ENCODE data around the gene SPNS2. TPM values are rescaled to one million over a fixed set of nuclear protein-coding genes. Genes with fewer than 3 reads are reported as not detected.

Gene SPNS2
- total RNA-seq, 2 experiments from 2014 or later, result 0.33 to 0.53 TPM

DNA sequence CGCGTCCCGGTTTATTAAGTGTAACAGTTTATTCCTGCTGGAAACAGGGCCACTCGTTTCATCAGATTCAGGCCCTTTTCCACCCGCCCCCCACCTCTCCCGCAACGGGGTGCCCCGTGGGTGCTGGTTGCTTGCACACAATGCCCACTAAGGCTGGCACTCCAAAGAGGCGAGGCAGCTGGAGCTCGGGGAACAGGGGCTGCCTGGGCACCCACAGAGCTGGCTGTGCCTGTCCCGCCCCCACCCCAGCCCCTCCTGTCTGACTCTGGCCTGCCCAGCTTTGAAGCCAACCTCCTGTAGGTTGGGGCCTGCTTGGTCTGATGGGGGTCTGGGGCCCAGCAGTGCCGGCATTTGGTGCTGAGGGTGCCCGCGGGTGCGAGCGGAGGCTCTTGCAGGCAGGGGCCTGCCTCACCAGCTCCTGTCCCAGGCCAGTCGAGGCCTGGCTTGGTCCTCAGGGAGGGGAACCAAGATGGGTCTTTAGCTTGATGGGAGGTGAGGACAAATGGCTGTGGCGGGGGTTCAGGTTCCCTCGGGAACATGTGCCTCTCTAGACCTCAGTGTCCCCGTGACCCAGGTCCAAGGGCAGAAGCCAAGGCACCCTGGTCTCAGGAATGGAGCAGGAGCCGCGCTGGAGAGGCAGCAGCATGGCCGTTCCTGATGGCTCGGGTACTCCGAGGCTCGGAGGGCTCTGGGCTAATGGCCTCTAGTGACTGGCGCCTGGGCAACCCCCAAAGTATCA, 36.4 kb downstream of the SPNS2 start:
- Histone ChIP-seq H3K9me3 (ENCODE audit: control insufficient read depth in 1 of 2, insufficient read depth in 1 of 2, low read length in 2 of 2) (no peaks in the 10 kb centered on the region), H3K27ac (ENCODE audit: low read depth in 1 of 2, low read length in 2 of 2) (no peak overlapping the region), H3K4me3 (ENCODE audit: low read length) (no peak overlapping the region), H3K4me1 (ENCODE audit: insufficient read depth, low read length) (peaks cover 7% of the 10 kb centered on the region), H3K27me3 (ENCODE audit: control insufficient read depth in 1 of 2, insufficient read depth in 2 of 2, low read length in 2 of 2) (no peaks in the 10 kb centered on the region), H3K36me3 (ENCODE audit: insufficient read depth, low read length) (peaks cover 15% of the 10 kb centered on the region)
- CTCF ChIA-PET, result no interaction called here
- H3K36me3 Mint-ChIP-seq (ENCODE audit: low read depth), result peaks cover 11% of the 10 kb centered on the region
- intact Hi-C loops (cut with DNase I, micrococcal nuclease), result no loop called here
- no peak overlapping the region for H3K27ac Mint-ChIP-seq
- no peaks in the 10 kb centered on the region for H3K9me3 Mint-ChIP-seq
- H3K4me3 Mint-ChIP-seq, result no peak overlapping the region
- ATAC-seq (ENCODE audit: poor library complexity) (no peak), DNase-seq (no peak)
- TF ChIP-seq, protein P1, sequence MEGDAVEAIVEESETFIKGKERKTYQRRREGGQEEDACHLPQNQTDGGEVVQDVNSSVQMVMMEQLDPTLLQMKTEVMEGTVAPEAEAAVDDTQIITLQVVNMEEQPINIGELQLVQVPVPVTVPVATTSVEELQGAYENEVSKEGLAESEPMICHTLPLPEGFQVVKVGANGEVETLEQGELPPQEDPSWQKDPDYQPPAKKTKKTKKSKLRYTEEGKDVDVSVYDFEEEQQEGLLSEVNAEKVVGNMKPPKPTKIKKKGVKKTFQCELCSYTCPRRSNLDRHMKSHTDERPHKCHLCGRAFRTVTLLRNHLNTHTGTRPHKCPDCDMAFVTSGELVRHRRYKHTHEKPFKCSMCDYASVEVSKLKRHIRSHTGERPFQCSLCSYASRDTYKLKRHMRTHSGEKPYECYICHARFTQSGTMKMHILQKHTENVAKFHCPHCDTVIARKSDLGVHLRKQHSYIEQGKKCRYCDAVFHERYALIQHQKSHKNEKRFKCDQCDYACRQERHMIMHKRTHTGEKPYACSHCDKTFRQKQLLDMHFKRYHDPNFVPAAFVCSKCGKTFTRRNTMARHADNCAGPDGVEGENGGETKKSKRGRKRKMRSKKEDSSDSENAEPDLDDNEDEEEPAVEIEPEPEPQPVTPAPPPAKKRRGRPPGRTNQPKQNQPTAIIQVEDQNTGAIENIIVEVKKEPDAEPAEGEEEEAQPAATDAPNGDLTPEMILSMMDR (IDR thresholded peaks at IDR 0.05), result no peak
- POLR2A ChIA-PET, result no interaction called here
- H3K4me1 Mint-ChIP-seq (ENCODE audit: low read depth), result peaks cover 5% of the 10 kb centered on the region
- H3K27me3 Mint-ChIP-seq, result peaks cover 6% of the 10 kb centered on the region

DNA sequence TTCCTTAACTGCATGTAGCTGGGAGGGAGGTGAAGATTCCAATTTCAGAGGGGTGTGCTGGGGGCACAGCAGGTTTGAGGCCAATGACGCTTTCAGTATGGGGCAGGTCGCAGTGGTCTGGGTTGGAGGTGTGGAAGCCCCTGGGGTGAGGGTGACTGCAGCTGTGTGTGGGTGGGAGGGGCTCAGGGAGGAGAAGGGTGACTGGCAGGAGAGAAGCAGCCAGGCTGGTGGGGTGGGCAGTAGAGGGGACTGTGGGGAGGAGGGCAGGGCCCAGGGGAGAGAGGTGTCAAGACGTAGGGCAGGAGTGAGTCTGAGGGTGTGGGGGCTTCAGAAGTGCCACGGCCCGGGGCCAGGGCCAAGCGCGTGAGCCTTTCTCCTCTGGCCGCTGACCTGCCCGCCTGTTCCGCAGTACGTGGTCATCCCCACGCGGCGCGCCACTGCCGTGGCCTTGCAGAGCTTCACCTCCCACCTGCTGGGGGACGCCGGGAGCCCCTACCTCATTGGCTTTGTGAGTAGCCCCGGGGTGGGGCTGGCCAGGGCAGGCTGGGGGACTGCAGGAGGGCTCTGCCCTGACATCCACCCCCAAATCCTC, 37.1 kb downstream of the SPNS2 start:
- Mint-ChIP-seq H3K27me3 (peaks cover 6% of the 10 kb centered on the region), H3K4me3 (no peak overlapping the region)
- CTCF ChIA-PET, result no interaction called here

DNA sequence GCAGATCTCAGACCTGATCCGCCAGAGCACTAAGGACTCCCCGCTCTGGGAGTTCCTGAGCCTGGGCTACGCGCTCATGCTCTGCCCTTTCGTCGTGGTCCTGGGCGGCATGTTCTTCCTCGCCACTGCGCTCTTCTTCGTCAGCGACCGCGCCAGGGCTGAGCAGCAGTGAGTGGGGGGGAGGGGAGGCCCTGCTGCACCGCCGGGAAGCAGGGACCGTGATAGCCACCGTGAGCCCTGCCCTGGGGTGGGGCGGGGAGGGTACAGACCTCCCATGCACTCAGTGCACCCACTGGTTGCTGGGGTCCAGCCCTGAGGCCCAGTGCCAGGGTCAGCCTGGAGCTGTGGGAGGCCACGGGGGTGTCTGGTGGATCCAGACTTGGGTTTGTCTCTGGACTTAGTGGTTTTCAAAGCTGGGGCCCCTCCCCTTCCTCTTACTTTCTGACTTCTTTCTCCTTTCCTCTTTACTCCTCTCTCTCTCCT, 37.6 kb downstream of the SPNS2 start:
- CTCF ChIA-PET, result no interaction called here
- POLR2A ChIA-PET, result no interaction called here

More for the DNA sequence above, 37.1 kb downstream of the SPNS2 start:
- Mint-ChIP-seq H3K36me3 (ENCODE audit: low read depth) (peaks cover 16% of the 10 kb centered on the region), H3K9me3 (no peaks in the 10 kb centered on the region), H3K4me1 (ENCODE audit: low read depth) (peaks cover 5% of the 10 kb centered on the region), H3K27ac (no peak overlapping the region)
- POLR2A ChIA-PET, result no interaction called here
- TF ChIP-seq, protein P1 (IDR thresholded peaks at IDR 0.05), result no peak
- Histone ChIP-seq H3K27me3 (ENCODE audit: control insufficient read depth in 1 of 2, insufficient read depth in 2 of 2, low read length in 2 of 2) (no peaks in the 10 kb centered on the region), H3K36me3 (ENCODE audit: insufficient read depth, low read length) (peaks cover 19% of the 10 kb centered on the region), H3K4me3 (ENCODE audit: low read length) (no peak overlapping the region), H3K4me1 (ENCODE audit: insufficient read depth, low read length) (peaks cover 7% of the 10 kb centered on the region), H3K27ac (ENCODE audit: low read depth in 1 of 2, low read length in 2 of 2) (no peak overlapping the region), H3K9me3 (ENCODE audit: control insufficient read depth in 1 of 2, insufficient read depth in 1 of 2, low read length in 2 of 2) (no peaks in the 10 kb centered on the region)
- ATAC-seq (ENCODE audit: poor library complexity) (no peak), DNase-seq (no peak)
- intact Hi-C loops (cut with DNase I, micrococcal nuclease), result no loop called here

More for the DNA sequence above, 37.6 kb downstream of the SPNS2 start:
- H3K36me3 Mint-ChIP-seq (ENCODE audit: low read depth), result peaks cover 22% of the 10 kb centered on the region
- no peak for ATAC-seq (ENCODE audit: poor library complexity)
- no peaks in the 10 kb centered on the region for H3K27me3 ChIP-seq (ENCODE audit: control insufficient read depth in 1 of 2, insufficient read depth in 2 of 2, low read length in 2 of 2)
- no peak overlapping the region for H3K27ac ChIP-seq (ENCODE audit: low read depth in 1 of 2, low read length in 2 of 2)
- H3K9me3 ChIP-seq (ENCODE audit: control insufficient read depth in 1 of 2, insufficient read depth in 1 of 2, low read length in 2 of 2), result no peaks in the 10 kb centered on the region
- peaks cover 6% of the 10 kb centered on the region for H3K27me3 Mint-ChIP-seq
- peaks cover 7% of the 10 kb centered on the region for H3K4me1 ChIP-seq (ENCODE audit: insufficient read depth, low read length)
- H3K4me3 Mint-ChIP-seq, result no peak overlapping the region
- no peak overlapping the region for H3K27ac Mint-ChIP-seq
- TF ChIP-seq, protein P1 (IDR thresholded peaks at IDR 0.05), result no peak
- no peak overlapping the region for H3K4me3 ChIP-seq (ENCODE audit: low read length)
- peaks cover 24% of the 10 kb centered on the region for H3K36me3 ChIP-seq (ENCODE audit: insufficient read depth, low read length)
- no peaks in the 10 kb centered on the region for H3K9me3 Mint-ChIP-seq
- DNase-seq, result no peak
- H3K4me1 Mint-ChIP-seq (ENCODE audit: low read depth), result peaks cover 5% of the 10 kb centered on the region
- intact Hi-C loops (cut with DNase I, micrococcal nuclease), result no loop called here

Data from CD4-positive, alpha-beta T cell (primary cell).